ENCODE data around the gene TMED4. TPM values are rescaled to one million over a fixed set of nuclear protein-coding genes. Genes with fewer than 3 reads are reported as not detected.
A peak's percentile ranks its signal among the peaks of the same experiment; 100 is the strongest.

TMED4 gene
- total and polyA plus RNA-seq, 8 donors: 13.4 to 235 (median 82.3) TPM

- peaks cover 4 to 12% (median 6%) of the 10 kb centered on the region in 4 donors for H3K4me1 ChIP-seq
- no peaks in the 10 kb centered on the region for H3K36me3 ChIP-seq
- DNase-seq: peak in 1 of 2 donors; percentile 86
- no peaks in the 10 kb centered on the region for H3K27me3 ChIP-seq
- H3K9me3 ChIP-seq: no peaks in the 10 kb centered on the region
- TF ChIP-seq, protein P1, sequence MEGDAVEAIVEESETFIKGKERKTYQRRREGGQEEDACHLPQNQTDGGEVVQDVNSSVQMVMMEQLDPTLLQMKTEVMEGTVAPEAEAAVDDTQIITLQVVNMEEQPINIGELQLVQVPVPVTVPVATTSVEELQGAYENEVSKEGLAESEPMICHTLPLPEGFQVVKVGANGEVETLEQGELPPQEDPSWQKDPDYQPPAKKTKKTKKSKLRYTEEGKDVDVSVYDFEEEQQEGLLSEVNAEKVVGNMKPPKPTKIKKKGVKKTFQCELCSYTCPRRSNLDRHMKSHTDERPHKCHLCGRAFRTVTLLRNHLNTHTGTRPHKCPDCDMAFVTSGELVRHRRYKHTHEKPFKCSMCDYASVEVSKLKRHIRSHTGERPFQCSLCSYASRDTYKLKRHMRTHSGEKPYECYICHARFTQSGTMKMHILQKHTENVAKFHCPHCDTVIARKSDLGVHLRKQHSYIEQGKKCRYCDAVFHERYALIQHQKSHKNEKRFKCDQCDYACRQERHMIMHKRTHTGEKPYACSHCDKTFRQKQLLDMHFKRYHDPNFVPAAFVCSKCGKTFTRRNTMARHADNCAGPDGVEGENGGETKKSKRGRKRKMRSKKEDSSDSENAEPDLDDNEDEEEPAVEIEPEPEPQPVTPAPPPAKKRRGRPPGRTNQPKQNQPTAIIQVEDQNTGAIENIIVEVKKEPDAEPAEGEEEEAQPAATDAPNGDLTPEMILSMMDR (IDR thresholded peaks at IDR 0.05): no peak
- TF ChIP-seq POLR2A (IDR thresholded peaks at IDR 0.05) (no peak), EP300 (IDR thresholded peaks at IDR 0.05) (no peak), POLR2AphosphoS5 (IDR thresholded peaks at IDR 0.05) (no peak)
- no peak within 1 kb of the TSS for H3K4me3 ChIP-seq
- 66 to 79% (median 70%) methylated on average over 16 to 20 of the region's 20 CpGs for WGBS, 5 donors
- intact Hi-C loops (cut with DNase I; ENCODE audit: low total_unique reads): no loop called here
- H3K27ac ChIP-seq: no peak within 1 kb of the TSS
Observed at GRCh38 chr7:44541028-44541869, 40.8 kb downstream of the TMED4 start, which contains the start of gene NPC1L1. Gene NPC1L1, minus strand, starts transcription at chr7:44541330. Its CDS starts 71 bp downstream, at chr7:44541259.

- 73 to 88% (median 83%) methylated on average over 3 to 5 of the region's 5 CpGs for WGBS, 5 donors
- intact Hi-C loops (cut with DNase I; ENCODE audit: low total_unique reads): no loop called here
Observed at GRCh38 chr7:44540592-44541027, 41.4 kb downstream of the TMED4 start.

GRCh38 chr7:44539669-44540506, 42.1 kb downstream of the TMED4 start:
- Histone ChIP-seq H3K4me1 (peaks cover 4 to 12% (median 6%) of the 10 kb centered on the region in 4 donors), H3K27me3 (no peaks in the 10 kb centered on the region), H3K9me3 (no peaks in the 10 kb centered on the region), H3K36me3 (no peaks in the 10 kb centered on the region), H3K4me3 (no peak overlapping the region), H3K27ac (no peak overlapping the region)
- DNase-seq: no peak
- intact Hi-C loops (cut with DNase I; ENCODE audit: low total_unique reads): no loop called here
- WGBS, 5 donors: 84 to 91% (median 90%) methylated on average over 21 to 27 of the region's 27 CpGs
- no peak for TF ChIP-seq POLR2A (IDR thresholded peaks at IDR 0.05)
- TF ChIP-seq POLR2AphosphoS5 (IDR thresholded peaks at IDR 0.05): no peak
- TF ChIP-seq EP300 (IDR thresholded peaks at IDR 0.05): no peak
- TF ChIP-seq, protein P1 (IDR thresholded peaks at IDR 0.05): no peak

More at GRCh38 chr7:44540592-44541027, 41.4 kb downstream of the TMED4 start:
- Histone ChIP-seq H3K4me3 (no peak overlapping the region), H3K27me3 (no peaks in the 10 kb centered on the region), H3K9me3 (no peaks in the 10 kb centered on the region), H3K27ac (no peak overlapping the region), H3K36me3 (no peaks in the 10 kb centered on the region), H3K4me1 (peaks cover 4 to 12% (median 6%) of the 10 kb centered on the region in 4 donors)
- TF ChIP-seq, protein P1 (IDR thresholded peaks at IDR 0.05): no peak
- TF ChIP-seq POLR2A (IDR thresholded peaks at IDR 0.05) (no peak), EP300 (IDR thresholded peaks at IDR 0.05) (no peak), POLR2AphosphoS5 (IDR thresholded peaks at IDR 0.05) (no peak)
- no peak for DNase-seq
